Measurements from ENCODE around the gene MUC12. TPM values are rescaled to one million over a fixed set of nuclear protein-coding genes. Genes with fewer than 3 reads are reported as not detected.
"Not testable (repeated sequence)": the region's sequence is repeated elsewhere in the genome, so short reads cannot be mapped to it uniquely, and the experiment has no call there.

The MUC12 gene
- total and polyA plus RNA-seq, 2 of the 4 experiments (the other 2 are of a cell fraction) = 4.0 TPM; not detected in 1

DNA sequence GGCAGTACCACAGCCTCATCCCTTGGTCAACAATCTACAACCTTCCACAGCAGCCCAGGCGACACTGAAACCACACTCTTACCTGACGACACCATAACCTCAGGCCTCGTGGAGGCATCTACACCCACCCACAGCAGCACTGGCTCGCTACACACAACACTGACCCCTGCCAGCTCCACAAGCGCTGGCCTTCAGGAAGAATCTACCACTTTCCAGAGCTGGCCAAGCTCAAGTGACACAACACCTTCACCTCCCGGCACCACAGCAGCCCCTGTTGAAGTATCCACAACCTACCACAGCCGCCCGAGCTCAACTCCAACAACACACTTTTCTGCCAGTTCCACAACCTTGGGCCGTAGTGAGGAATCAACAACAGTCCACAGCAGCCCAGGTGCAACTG, 25.3 kb downstream of the MUC12 start:
- H4K20me1 ChIP-seq (ENCODE audit: insufficient read depth, low read length); H3K14ac ChIP-seq (replicated peaks; ENCODE audit: low read depth, low read length); H2BK5ac ChIP-seq (ENCODE audit: low read depth, low read length, poor library complexity, severe bottlenecking); H3K56ac ChIP-seq (ENCODE audit: extremely low read depth, insufficient read depth, low read length); H2AK5ac ChIP-seq (ENCODE audit: low read depth, low read length); H4K5ac ChIP-seq (ENCODE audit: low read depth, low read length); H3K36me3 ChIP-seq (ENCODE audit: control insufficient read depth, insufficient read depth, low read length); in situ Hi-C loops (cut with MboI; ENCODE audit: low sequenced_read_pairs); H3K9me1 ChIP-seq (ENCODE audit: insufficient read depth, low read length); DNase-seq; H2BK15ac ChIP-seq (ENCODE audit: low read depth, low read length); H4K91ac ChIP-seq (ENCODE audit: insufficient read depth, low read depth, low read length); H3K27me3 ChIP-seq (ENCODE audit: control insufficient read depth, insufficient read depth, low read length); H3K4me1 ChIP-seq (ENCODE audit: control insufficient read depth, insufficient read depth, low read length); H3K23ac ChIP-seq (ENCODE audit: low read depth, low read length); CTCF ChIA-PET; BruUV-seq (replicated peaks); H3K9ac ChIP-seq (ENCODE audit: low read depth, low read length); dilution Hi-C loops (cut with HindIII; ENCODE audit: low sequenced_read_pairs, unreplicated experiment); H2AFZ ChIP-seq (replicated peaks; ENCODE audit: low read length, poor library complexity); H3K4me2 ChIP-seq (ENCODE audit: low read depth, low read length); H3K18ac ChIP-seq (ENCODE audit: low read depth, low read length); H2BK120ac ChIP-seq (ENCODE audit: low read depth, low read length); H3K4me3 ChIP-seq (ENCODE audit: insufficient read depth, low read depth, low read length); H3K9me3 ChIP-seq (ENCODE audit: control insufficient read depth, insufficient read depth, low read length); H4K8ac ChIP-seq (ENCODE audit: low read depth in 2 of 2, low read length in 2 of 2); ATAC-seq (ENCODE audit: low read depth); intact Hi-C loops (cut with micrococcal nuclease); H2BK20ac ChIP-seq (ENCODE audit: low read depth, low read length); H3K27ac ChIP-seq (ENCODE audit: insufficient read depth, low read length); POLR2A ChIA-PET (ENCODE audit: unreplicated experiment); H3K79me1 ChIP-seq (ENCODE audit: low read depth in 1 of 2, low read length in 2 of 2); H3K4ac ChIP-seq (ENCODE audit: low read depth, low read length); H2AK9ac ChIP-seq (replicated peaks; ENCODE audit: low read depth, low read length, poor library complexity): not testable (repeated sequence)
- WGBS, 2 experiments (ENCODE audit: extremely low coverage in 2 of 2, insufficient read length in 1 of 2) = no CpG with 5 or more reads among the region's 9 CpGs

DNA sequence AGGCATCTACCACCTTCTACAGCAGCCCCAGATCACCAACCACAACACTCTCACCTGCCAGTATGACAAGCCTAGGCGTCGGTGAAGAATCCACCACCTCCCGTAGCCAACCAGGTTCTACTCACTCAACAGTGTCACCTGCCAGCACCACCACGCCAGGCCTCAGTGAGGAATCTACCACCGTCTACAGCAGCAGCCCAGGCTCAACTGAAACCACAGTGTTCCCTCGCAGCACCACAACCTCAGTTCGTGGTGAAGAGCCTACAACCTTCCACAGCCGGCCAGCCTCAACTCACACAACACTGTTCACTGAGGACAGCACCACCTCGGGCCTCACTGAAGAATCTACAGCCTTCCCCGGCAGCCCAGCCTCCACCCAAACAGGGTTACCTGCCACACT, 29.2 kb downstream of the MUC12 start:
- H2AK5ac ChIP-seq (ENCODE audit: low read depth, low read length); in situ Hi-C loops (cut with MboI; ENCODE audit: low sequenced_read_pairs); H3K14ac ChIP-seq (replicated peaks; ENCODE audit: low read depth, low read length); H2BK120ac ChIP-seq (ENCODE audit: low read depth, low read length); H3K4me1 ChIP-seq (ENCODE audit: control insufficient read depth, insufficient read depth, low read length); H2AK9ac ChIP-seq (replicated peaks; ENCODE audit: low read depth, low read length, poor library complexity); H4K8ac ChIP-seq (ENCODE audit: low read depth in 2 of 2, low read length in 2 of 2); BruUV-seq (replicated peaks); intact Hi-C loops (cut with micrococcal nuclease); dilution Hi-C loops (cut with HindIII; ENCODE audit: low sequenced_read_pairs, unreplicated experiment); H2BK20ac ChIP-seq (ENCODE audit: low read depth, low read length); H4K5ac ChIP-seq (ENCODE audit: low read depth, low read length); H3K4me3 ChIP-seq (ENCODE audit: insufficient read depth, low read depth, low read length); H3K27me3 ChIP-seq (ENCODE audit: control insufficient read depth, insufficient read depth, low read length); H3K4me2 ChIP-seq (ENCODE audit: low read depth, low read length); POLR2A ChIA-PET (ENCODE audit: unreplicated experiment); H3K9me1 ChIP-seq (ENCODE audit: insufficient read depth, low read length); H3K18ac ChIP-seq (ENCODE audit: low read depth, low read length); H4K20me1 ChIP-seq (ENCODE audit: insufficient read depth, low read length); H3K36me3 ChIP-seq (ENCODE audit: control insufficient read depth, insufficient read depth, low read length); H2BK15ac ChIP-seq (ENCODE audit: low read depth, low read length); CTCF ChIA-PET; H3K9me3 ChIP-seq (ENCODE audit: control insufficient read depth, insufficient read depth, low read length); H3K27ac ChIP-seq (ENCODE audit: insufficient read depth, low read length); ATAC-seq (ENCODE audit: low read depth); H3K9ac ChIP-seq (ENCODE audit: low read depth, low read length); DNase-seq; H3K56ac ChIP-seq (ENCODE audit: extremely low read depth, insufficient read depth, low read length); H3K23ac ChIP-seq (ENCODE audit: low read depth, low read length); H2AFZ ChIP-seq (replicated peaks; ENCODE audit: low read length, poor library complexity); H3K79me1 ChIP-seq (ENCODE audit: low read depth in 1 of 2, low read length in 2 of 2); H3K4ac ChIP-seq (ENCODE audit: low read depth, low read length); H4K91ac ChIP-seq (ENCODE audit: insufficient read depth, low read depth, low read length); H2BK5ac ChIP-seq (ENCODE audit: low read depth, low read length, poor library complexity, severe bottlenecking): not testable (repeated sequence)
- WGBS, 2 experiments (ENCODE audit: extremely low coverage in 2 of 2, insufficient read length in 1 of 2) = no CpG with 5 or more reads among the region's 10 CpGs

All from IMR-90 (cell line).